ENCODE data around the gene CEP192.

Gene CEP192

GRCh38 chr18:13173578-13174145 lies 182.5 kb downstream of the CEP192 start:
- no peak overlapping the region for H3K4me3 ChIP-seq (ENCODE audit: low read depth, low read length)
- TF ChIP-seq, protein P1, sequence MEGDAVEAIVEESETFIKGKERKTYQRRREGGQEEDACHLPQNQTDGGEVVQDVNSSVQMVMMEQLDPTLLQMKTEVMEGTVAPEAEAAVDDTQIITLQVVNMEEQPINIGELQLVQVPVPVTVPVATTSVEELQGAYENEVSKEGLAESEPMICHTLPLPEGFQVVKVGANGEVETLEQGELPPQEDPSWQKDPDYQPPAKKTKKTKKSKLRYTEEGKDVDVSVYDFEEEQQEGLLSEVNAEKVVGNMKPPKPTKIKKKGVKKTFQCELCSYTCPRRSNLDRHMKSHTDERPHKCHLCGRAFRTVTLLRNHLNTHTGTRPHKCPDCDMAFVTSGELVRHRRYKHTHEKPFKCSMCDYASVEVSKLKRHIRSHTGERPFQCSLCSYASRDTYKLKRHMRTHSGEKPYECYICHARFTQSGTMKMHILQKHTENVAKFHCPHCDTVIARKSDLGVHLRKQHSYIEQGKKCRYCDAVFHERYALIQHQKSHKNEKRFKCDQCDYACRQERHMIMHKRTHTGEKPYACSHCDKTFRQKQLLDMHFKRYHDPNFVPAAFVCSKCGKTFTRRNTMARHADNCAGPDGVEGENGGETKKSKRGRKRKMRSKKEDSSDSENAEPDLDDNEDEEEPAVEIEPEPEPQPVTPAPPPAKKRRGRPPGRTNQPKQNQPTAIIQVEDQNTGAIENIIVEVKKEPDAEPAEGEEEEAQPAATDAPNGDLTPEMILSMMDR (conservative IDR thresholded peaks at IDR 0.05; ENCODE audit: low read depth, low read length), result no peak
- no peak for DNase-seq (ENCODE audit: low read depth)

Data from choroid plexus epithelial cell (primary cell).